ENCODE data around the gene NUTM2B. TPM values are rescaled to one million over a fixed set of nuclear protein-coding genes. Genes with fewer than 3 reads are reported as not detected.
"Not testable (repeated sequence)": the region's sequence is repeated elsewhere in the genome, so short reads cannot be mapped to it uniquely, and the experiment has no call there.

NUTM2B gene
- 0.80 and 1.2 TPM in 2 replicates for total RNA-seq

- DNase-seq; CTCF ChIA-PET; H3K27ac Mint-ChIP-seq; H3K4me1 Mint-ChIP-seq; H3K27me3 Mint-ChIP-seq; ATAC-seq (ENCODE audit: low read depth); intact Hi-C loops (cut with micrococcal nuclease); H3K9me3 Mint-ChIP-seq; H3K36me3 Mint-ChIP-seq (ENCODE audit: low read depth); H3K4me3 Mint-ChIP-seq; POLR2A ChIA-PET: not testable (repeated sequence)
Measured at GRCh38 chr10:79702927-79703326, at the start of gene NUTM2B. Gene NUTM2B (plus strand): TSS chr10:79703227. CDS start chr10:79703610, 383 bp downstream.

- H3K27me3 Mint-ChIP-seq; H3K4me1 Mint-ChIP-seq; H3K36me3 Mint-ChIP-seq (ENCODE audit: low read depth); DNase-seq; ATAC-seq (ENCODE audit: low read depth); H3K4me3 Mint-ChIP-seq; POLR2A ChIA-PET; CTCF ChIA-PET; H3K27ac Mint-ChIP-seq; intact Hi-C loops (cut with micrococcal nuclease); H3K9me3 Mint-ChIP-seq: not testable (repeated sequence)
Measured at GRCh38 chr10:79663287-79663686, 39.7 kb upstream of the NUTM2B start.

GRCh38 chr10:79664686-79665085, 38.3 kb upstream of the NUTM2B start:
- H3K9me3 Mint-ChIP-seq; H3K27me3 Mint-ChIP-seq; POLR2A ChIA-PET; H3K4me3 Mint-ChIP-seq; DNase-seq; ATAC-seq (ENCODE audit: low read depth); CTCF ChIA-PET; H3K27ac Mint-ChIP-seq; intact Hi-C loops (cut with micrococcal nuclease); H3K36me3 Mint-ChIP-seq (ENCODE audit: low read depth); H3K4me1 Mint-ChIP-seq: not testable (repeated sequence)

- CTCF ChIA-PET; intact Hi-C loops (cut with micrococcal nuclease); ATAC-seq (ENCODE audit: low read depth); DNase-seq; POLR2A ChIA-PET; H3K9me3 Mint-ChIP-seq; H3K36me3 Mint-ChIP-seq (ENCODE audit: low read depth); H3K4me1 Mint-ChIP-seq; H3K4me3 Mint-ChIP-seq; H3K27ac Mint-ChIP-seq; H3K27me3 Mint-ChIP-seq: not testable (repeated sequence)
Measured at GRCh38 chr10:79669248-79669788, 33.7 kb upstream of the NUTM2B start.

- H3K36me3 Mint-ChIP-seq (ENCODE audit: low read depth); DNase-seq; H3K9me3 Mint-ChIP-seq; ATAC-seq (ENCODE audit: low read depth); POLR2A ChIA-PET; H3K27me3 Mint-ChIP-seq; H3K4me1 Mint-ChIP-seq; CTCF ChIA-PET; H3K27ac Mint-ChIP-seq; H3K4me3 Mint-ChIP-seq; intact Hi-C loops (cut with micrococcal nuclease): not testable (repeated sequence)
Measured at GRCh38 chr10:79674878-79675277, 28.1 kb upstream of the NUTM2B start.

GRCh38 chr10:79683026-79683883, 19.8 kb upstream of the NUTM2B start:
- H3K27ac Mint-ChIP-seq; CTCF ChIA-PET; DNase-seq; H3K4me1 Mint-ChIP-seq; H3K4me3 Mint-ChIP-seq; intact Hi-C loops (cut with micrococcal nuclease); ATAC-seq (ENCODE audit: low read depth); H3K9me3 Mint-ChIP-seq; POLR2A ChIA-PET; H3K27me3 Mint-ChIP-seq: not testable (repeated sequence)
- peaks cover 19% of the 10 kb centered on the region for H3K36me3 Mint-ChIP-seq (ENCODE audit: low read depth)

- H3K9me3 Mint-ChIP-seq; intact Hi-C loops (cut with micrococcal nuclease); DNase-seq; H3K27ac Mint-ChIP-seq; CTCF ChIA-PET; H3K4me1 Mint-ChIP-seq; POLR2A ChIA-PET; H3K27me3 Mint-ChIP-seq; ATAC-seq (ENCODE audit: low read depth); H3K4me3 Mint-ChIP-seq: not testable (repeated sequence)
- H3K36me3 Mint-ChIP-seq (ENCODE audit: low read depth): peaks cover 19% of the 10 kb centered on the region
Measured at GRCh38 chr10:79683884-79684720, 18.9 kb upstream of the NUTM2B start.

GRCh38 chr10:79685044-79685685, 17.9 kb upstream of the NUTM2B start:
- H3K27ac Mint-ChIP-seq; intact Hi-C loops (cut with micrococcal nuclease); H3K4me1 Mint-ChIP-seq; H3K9me3 Mint-ChIP-seq; H3K27me3 Mint-ChIP-seq; DNase-seq; POLR2A ChIA-PET; ATAC-seq (ENCODE audit: low read depth); CTCF ChIA-PET; H3K4me3 Mint-ChIP-seq: not testable (repeated sequence)
- H3K36me3 Mint-ChIP-seq (ENCODE audit: low read depth): peaks cover 19% of the 10 kb centered on the region

GRCh38 chr10:79686595-79686994, 16.4 kb upstream of the NUTM2B start:
- peaks cover 19% of the 10 kb centered on the region for H3K36me3 Mint-ChIP-seq (ENCODE audit: low read depth)
- H3K27me3 Mint-ChIP-seq; POLR2A ChIA-PET; intact Hi-C loops (cut with micrococcal nuclease); H3K9me3 Mint-ChIP-seq; DNase-seq; ATAC-seq (ENCODE audit: low read depth); H3K4me1 Mint-ChIP-seq; CTCF ChIA-PET; H3K4me3 Mint-ChIP-seq; H3K27ac Mint-ChIP-seq: not testable (repeated sequence)

GRCh38 chr10:79687406-79688150, 15.4 kb upstream of the NUTM2B start:
- H3K27me3 Mint-ChIP-seq; H3K9me3 Mint-ChIP-seq; ATAC-seq (ENCODE audit: low read depth); DNase-seq; H3K27ac Mint-ChIP-seq; H3K4me3 Mint-ChIP-seq; POLR2A ChIA-PET; intact Hi-C loops (cut with micrococcal nuclease); CTCF ChIA-PET; H3K4me1 Mint-ChIP-seq: not testable (repeated sequence)
- peaks cover 20% of the 10 kb centered on the region for H3K36me3 Mint-ChIP-seq (ENCODE audit: low read depth)

- H3K4me3 Mint-ChIP-seq; CTCF ChIA-PET; POLR2A ChIA-PET; DNase-seq; intact Hi-C loops (cut with micrococcal nuclease); ATAC-seq (ENCODE audit: low read depth); H3K27me3 Mint-ChIP-seq; H3K4me1 Mint-ChIP-seq; H3K27ac Mint-ChIP-seq; H3K9me3 Mint-ChIP-seq: not testable (repeated sequence)
- H3K36me3 Mint-ChIP-seq (ENCODE audit: low read depth): peaks cover 18% of the 10 kb centered on the region
Measured at GRCh38 chr10:79688798-79689197, 14.2 kb upstream of the NUTM2B start.

Measured in activated B cell treated with CpG ODN at 0.5 μM for 24 hours (primary cell).